SK-N-MC (cell line): Measurements from ENCODE around the gene RMDN2.
"Not testable (repeated sequence)": the region's sequence is repeated elsewhere in the genome, so short reads cannot be mapped to it uniquely, and the experiment has no call there.

ENCODE experiments used
- EZH2 ChIP-seq: fragments of 200-600 bp; sonication (generic); IDR thresholded peaks from one replicate; pipeline ENCODE4 v1.6.1; 2017; ENCODE audit warnings: antibody characterized with exemption
- POLR2AphosphoS5 ChIP-seq: IDR thresholded peaks from 2 replicates; pipeline ENCODE4 v1.6.1; 2012; ENCODE audit warnings: mild to moderate bottlenecking, low read depth, low read length, borderline replicate concordance

DNA sequence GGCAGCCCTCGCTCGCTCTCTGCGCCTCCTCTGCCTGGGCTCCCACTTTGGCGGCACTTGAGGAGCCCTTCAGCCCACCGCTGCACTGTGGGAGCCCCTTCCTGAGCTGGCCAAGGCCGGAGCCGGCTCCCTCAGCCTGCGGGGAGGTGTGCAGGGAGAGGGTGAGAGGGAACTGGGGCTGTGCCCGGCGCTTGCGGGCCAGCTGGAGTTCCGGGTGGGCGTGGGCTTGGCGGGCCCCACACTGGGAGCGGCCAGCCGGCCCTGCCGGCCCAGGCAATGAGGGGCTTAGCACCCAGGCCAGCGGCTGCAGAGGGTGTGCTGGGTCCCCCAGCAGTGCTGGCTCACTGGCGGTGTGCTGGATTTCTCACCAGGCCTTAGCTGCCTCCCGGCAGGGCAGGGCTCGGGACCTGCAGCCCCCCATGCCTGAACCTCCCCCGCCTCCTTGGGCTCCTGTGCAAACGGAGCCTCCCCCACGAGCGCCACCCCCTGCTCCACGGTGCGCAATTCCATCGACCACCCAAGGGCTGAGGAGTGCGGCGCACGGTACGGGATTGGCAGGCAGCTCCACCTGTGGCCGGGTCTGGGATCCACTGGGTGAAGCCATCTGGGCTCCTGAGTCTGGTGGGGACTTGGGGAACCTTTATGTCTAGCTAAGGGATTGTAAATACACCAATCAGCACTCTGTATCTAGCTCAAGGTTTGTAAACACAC is 95.4 kb downstream of the RMDN2 start:
- TF ChIP-seq EZH2, POLR2AphosphoS5: not testable (repeated sequence)
